Measurements from ENCODE around the gene ORAI3.
A peak's percentile ranks its signal among the peaks of the same experiment; 100 is the strongest.

ORAI3 gene

GRCh38 chr16:30971298-30971697 lies 22.4 kb downstream of the ORAI3 start:
- no peak for DNase-seq

DNA sequence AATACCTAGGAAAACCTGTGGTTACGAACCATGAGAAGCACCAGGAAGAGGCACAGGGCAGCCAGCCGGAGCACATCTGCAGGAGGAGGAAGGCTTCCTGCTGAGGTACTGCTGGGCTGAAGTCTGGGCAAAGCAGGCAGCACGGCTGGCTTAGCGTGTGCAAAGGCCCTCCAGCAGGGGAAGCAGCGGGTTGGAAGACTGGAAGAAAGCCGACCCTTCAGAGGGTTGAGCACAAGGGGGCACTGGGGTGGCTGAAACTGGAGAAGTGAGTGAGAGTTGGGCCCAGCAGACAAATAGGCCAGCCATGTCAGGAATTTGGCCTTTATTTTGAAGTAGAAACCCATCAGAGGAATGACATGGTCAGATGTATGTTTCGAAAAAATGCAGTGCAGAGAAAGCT lies 24.0 kb downstream of the ORAI3 start:
- no peak for DNase-seq

GRCh38 chr16:30974348-30974747 lies 25.5 kb downstream of the ORAI3 start:
- no peak for DNase-seq

DNA sequence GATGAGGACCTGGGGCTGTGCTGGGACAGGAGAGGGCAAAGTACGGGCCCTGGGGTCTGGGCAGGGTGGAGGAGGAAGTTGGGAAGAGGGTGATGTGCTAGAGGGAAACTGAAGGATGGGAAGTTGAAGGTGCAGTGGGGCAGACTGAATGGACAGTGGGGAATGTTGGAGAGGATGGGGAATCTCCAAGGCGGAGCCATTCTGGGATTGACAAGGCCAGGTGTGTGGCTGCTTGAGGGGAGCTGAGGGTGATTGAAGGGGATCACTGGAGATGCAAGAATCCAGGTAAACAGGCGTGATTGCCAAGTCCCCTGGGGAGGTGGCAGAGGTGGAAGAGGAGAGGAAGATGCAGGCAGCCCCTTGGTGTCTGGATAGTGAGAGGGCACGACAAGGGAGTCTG lies 27.6 kb downstream of the ORAI3 start:
- no peak for DNase-seq

GRCh38 chr16:30977502-30977901 lies 28.6 kb downstream of the ORAI3 start:
- no peak for DNase-seq

GRCh38 chr16:30979170-30980022 lies 30.5 kb downstream of the ORAI3 start:
- DNase-seq = no peak

DNA sequence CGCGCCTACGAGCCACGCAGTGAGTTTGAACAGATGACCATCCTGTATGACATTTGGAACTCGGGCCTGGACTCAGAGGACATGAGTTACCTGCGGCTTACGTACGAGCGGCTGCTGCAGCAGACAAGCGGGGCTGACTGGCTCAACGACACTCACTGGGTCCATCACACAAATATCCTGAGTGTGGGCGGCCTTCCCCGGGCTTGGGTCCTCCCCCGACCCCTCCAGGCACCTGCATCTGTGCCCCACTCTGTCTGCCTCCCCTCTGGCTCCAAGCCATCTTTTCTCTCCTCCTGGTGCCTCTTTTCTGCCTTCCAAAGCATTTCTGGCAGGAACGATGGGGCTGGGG lies 31.1 kb downstream of the ORAI3 start:
- no peak for DNase-seq

GRCh38 chr16:30980434-30980833 lies 31.6 kb downstream of the ORAI3 start:
- no peak for DNase-seq

GRCh38 chr16:30980959-30981358 lies 32.1 kb downstream of the ORAI3 start:
- no peak for DNase-seq

- DNase-seq = no peak
These were observed 33.9 kb downstream of the ORAI3 start for GRCh38 chr16:30982548-30983288.

- no peak for DNase-seq
These were observed 34.5 kb downstream of the ORAI3 start for GRCh38 chr16:30983289-30983889.

- no peak for DNase-seq
These were observed 35.2 kb downstream of the ORAI3 start for GRCh38 chr16:30983898-30984610.

DNA sequence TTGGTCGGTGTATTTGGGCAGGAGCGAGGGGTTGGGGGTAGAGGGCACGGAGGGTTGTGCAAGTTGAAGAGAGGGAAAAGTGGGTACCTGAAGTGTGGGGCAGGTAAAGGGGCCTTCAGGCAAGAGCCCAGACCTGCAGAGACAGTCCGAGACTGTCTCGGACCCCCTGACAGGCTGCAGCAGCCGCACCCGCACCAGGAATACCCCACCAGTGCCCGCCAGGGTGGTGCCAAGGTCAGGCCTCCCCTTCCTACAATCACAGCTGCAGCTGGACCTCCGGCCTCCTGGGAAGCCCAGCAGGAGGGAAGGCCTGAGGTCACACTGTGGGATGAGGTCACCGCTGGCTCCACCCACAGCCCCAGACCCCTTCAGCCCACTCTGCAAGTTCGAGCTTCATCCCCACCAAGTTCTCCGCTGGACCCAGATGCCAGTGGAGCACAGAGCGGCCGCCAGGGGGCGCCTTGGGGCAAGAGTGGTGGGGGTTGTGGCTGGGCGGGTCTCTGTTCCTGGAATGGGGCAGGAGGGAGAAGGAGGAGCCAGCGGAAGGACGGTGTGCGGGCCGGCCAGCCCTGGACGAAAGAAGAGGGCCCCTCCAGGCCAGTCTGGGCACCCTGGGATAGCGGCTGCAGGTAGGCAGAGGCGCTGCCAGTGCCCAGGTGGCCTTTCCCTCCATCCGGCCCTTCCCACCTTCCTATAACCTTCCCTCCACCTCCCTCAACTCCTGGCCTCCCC lies 36.0 kb downstream of the ORAI3 start, which contains the start of gene HSD3B7:
HSD3B7 (plus strand) TSS at position 539 of the 732 bp plus-strand sequence. CDS start 452 bp downstream, outside the sequence.
- DNase-seq = peak; percentile 79

DNA sequence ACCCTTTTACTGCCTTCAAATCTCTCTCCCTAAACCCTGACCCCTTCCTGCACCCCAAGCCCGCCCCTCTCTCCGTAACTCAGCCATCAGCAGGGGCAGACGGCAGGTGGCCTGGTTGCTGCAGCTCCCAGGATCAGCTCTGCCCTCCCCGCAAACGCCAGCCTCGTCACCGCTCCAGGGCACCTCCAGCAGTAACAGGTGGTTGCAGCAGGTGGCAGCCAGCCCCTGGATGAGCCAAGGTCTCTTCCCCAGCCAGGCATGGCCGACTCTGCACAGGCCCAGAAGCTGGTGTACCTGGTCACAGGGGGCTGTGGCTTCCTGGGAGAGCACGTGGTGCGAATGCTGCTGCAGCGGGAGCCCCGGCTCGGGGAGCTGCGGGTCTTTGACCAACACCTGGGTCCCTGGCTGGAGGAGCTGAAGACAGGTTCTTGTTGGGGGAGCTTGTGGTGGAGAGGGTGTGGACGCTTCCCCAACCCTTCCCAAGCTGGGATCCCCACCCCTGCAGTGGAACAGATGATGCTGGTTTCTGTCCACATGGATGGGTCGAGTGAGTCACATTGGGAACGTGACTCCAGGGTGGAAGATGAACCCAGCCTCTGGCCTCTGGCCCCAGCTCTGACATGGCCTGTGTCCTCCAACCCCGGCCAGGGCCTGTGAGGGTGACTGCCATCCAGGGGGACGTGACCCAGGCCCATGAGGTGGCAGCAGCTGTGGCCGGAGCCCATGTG lies 36.7 kb downstream of the ORAI3 start:
- no peak for DNase-seq

- no peak for DNase-seq
These were observed 37.5 kb downstream of the ORAI3 start for GRCh38 chr16:30986129-30986991.

DNA sequence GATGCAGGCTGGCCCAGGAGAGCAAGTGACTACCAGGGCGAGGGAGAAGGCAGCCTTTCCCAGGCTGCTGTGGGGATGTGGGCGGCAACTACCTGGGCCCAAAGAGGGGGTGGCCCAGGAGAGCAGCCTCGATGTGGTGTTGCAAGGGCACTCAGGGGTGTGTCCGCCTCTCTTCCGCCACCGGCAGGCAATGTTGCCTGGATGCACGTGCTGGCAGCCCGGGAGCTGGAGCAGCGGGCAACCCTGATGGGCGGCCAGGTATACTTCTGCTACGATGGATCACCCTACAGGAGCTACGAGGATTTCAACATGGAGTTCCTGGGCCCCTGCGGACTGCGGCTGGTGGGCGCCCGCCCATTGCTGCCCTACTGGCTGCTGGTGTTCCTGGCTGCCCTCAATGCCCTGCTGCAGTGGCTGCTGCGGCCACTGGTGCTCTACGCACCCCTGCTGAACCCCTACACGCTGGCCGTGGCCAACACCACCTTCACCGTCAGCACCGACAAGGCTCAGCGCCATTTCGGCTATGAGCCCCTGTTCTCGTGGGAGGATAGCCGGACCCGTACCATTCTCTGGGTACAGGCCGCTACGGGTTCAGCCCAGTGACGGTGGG lies 38.8 kb downstream of the ORAI3 start:
- no peak for DNase-seq

DNA sequence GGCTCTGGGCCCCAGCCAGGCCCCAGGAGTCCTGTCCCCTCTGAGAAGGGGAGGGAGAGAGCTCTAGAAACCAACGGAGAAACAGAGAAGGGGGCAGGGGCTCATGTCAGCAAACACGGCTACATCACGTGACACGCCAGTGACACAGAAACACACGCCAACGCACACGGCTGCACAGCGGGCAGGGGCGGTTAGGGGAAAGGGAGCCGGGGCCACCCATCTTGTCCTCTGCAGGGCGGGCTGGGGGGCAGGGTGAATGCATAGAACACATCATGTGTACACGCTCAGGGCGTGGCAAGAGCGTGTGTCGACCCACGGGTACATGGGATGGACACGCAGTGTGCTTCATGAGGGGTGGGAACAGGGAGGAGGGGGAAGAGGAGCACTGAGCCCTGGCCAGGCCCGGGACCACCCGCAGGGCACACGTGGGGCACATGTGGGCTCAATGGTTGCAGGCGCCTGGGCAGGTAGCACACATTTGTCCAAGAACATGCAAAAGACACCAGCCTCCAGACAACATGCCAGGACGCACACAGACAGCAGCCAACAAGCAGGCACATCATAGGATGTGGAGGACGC lies 40.7 kb downstream of the ORAI3 start:
- DNase-seq = no peak

GRCh38 chr16:30990105-30990504 lies 41.2 kb downstream of the ORAI3 start:
- DNase-seq = no peak

DNA sequence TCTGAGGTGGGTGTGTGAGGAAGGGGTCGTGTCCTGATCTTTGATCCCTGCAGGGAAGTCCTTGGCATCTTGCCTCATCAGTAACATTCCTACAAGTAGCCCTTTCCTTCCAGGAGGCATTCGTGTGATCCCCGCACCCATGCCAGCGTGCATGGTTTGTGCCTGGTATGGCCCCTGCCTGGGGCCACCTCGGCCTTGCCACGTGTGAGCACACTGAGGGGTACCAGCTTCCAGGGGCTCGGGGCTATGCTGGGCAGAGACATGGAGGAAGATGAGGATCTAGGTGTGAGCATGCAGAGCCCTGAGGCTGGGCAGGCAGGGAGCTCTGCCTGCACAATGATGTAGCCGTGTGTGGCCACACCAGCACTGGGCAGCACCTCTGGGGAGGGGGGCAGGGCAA lies 42.2 kb downstream of the ORAI3 start:
- DNase-seq = no peak

GRCh38 chr16:30992276-30992780 lies 43.5 kb downstream of the ORAI3 start:
- DNase-seq = no peak
